Psoas muscle (tissue), 8 donors: ENCODE data around the gene RASA3. TPM values are rescaled to one million over a fixed set of nuclear protein-coding genes. Genes with fewer than 3 reads are reported as not detected.

Experiments used
- ATAC-seq, 4 donors: fragments of 200-7000 bp; cut with Tn5 transposase; one replicate each; pipeline ENCODE4 v1.9.1; 2020; ENCODE audit warnings: moderate library complexity in 3 of 4, mild to moderate bottlenecking in 2 of 4
- DNase-seq, 2 donors: peaks; one replicate each; pipeline ENCODE4 v3.0.0-alpha.2; 2020
- H3K27ac ChIP-seq: fragments of 200-600 bp; one replicate; pipeline ENCODE4 v1.8.0; 2022
- H3K27me3 ChIP-seq, 3 donors: fragments of 200-600 bp in 1 of 3; one replicate each; pipeline versions ENCODE4 v1.6.1 to v1.8.0; 2013 to 2022; ENCODE audit warnings: low read length in 2 of 3, mild to moderate bottlenecking in 2 of 3, moderate library complexity in 1 of 3; ENCODE audit not compliant: insufficient read depth in 3 of 3
- H3K36me3 ChIP-seq, 2 donors: fragments of 200-600 bp in 1 of 2; one replicate each; pipeline versions ENCODE4 v1.6.1 to v1.8.0; 2013 to 2022; ENCODE audit warnings: low read depth in 1 of 2, mild to moderate bottlenecking in 1 of 2, moderate library complexity in 1 of 2; ENCODE audit not compliant: insufficient read depth in 1 of 2
- H3K4me1 ChIP-seq: fragments of 200-600 bp; one replicate; pipeline ENCODE4 v1.8.0; 2022
- H3K4me3 ChIP-seq: fragments of 200-600 bp; one replicate; pipeline ENCODE4 v1.8.0; 2022; ENCODE audit warnings: mild to moderate bottlenecking
- H3K9me3 ChIP-seq: fragments of 200-600 bp; one replicate; pipeline ENCODE4 v1.8.0; 2022
- CTCF ChIP-seq: fragments of 200-600 bp; IDR thresholded peaks from one replicate; pipeline ENCODE4 v1.8.0; 2022; ENCODE audit warnings: antibody characterized with exemption
- WGBS, 3 donors: extraction: QIAGEN DNeasy Blood & Tissue Kit; methylation state at CpG; one replicate each; pipeline versions ENCODE4 v1.1.6 to v1.1.7; 2013; 5-methylcytosine and 5-hydroxymethylcytosine counted together
- intact Hi-C, 2 donors: fragments of 100-400 bp; cut with DNase I; formaldehyde crosslinking; loops; one replicate each; pipeline versions ENCODE4 v1.11.0 to v1.14.2; 2022
- polyA plus RNA-seq, 3 donors: library from polyadenylated mRNA; stranded (reverse); fragments of 200-250 nt; gene quantifications; one replicate each; pipeline ENCODE4 v1.2.3, GENCODE V29; 2013
- total RNA-seq, 4 donors: library from RNA; stranded (reverse); fragmentation: NEBNext Ultra II Directional in 2 of 4; extraction: Animal tissue kit (Norgen Biotek cat#: 25700) in 2 of 4; gene quantifications; one replicate each; pipeline versions ENCODE4 v1.2.1 to v1.2.4, GENCODE V29; 2021 to 2023
- donor health status: healthy with polysubstance abuse.
- donor health status: DM: no; HTN: no; CAD: no; lungs with moderate emphysema.
- donor health status: Bipolar disorder and iron deficiency.
- donor health status: healthy.
- donor health status: DM: yes; HTN: yes; CAD: no.
- donor health status: DM: no; HTN: no; CAD: no.
- donor health status: DM: no; HTN: no; CAD: no.
- donor health status: DM: yes; HTN: yes; CAD: no.

The RASA3 gene
- total and polyA plus RNA-seq, 7 donors = 4.8 to 24.4 (median 13.1) TPM

GRCh38 chr13:114140906-114141250, 8.5 kb upstream of the RASA3 start:
- WGBS, 3 donors = 65 to 69% (median 67%) methylated on average over 10 of the region's 10 CpGs
- Histone ChIP-seq H3K36me3 (no peaks in the 10 kb centered on the region), H3K4me1 (peaks cover 9% of the 10 kb centered on the region), H3K9me3 (no peaks in the 10 kb centered on the region), H3K4me3 (no peak overlapping the region), H3K27ac (no peak overlapping the region), H3K27me3 (no peaks in the 10 kb centered on the region)
- intact Hi-C loops = no loop called here
- DNase-seq (no peak), ATAC-seq (no peak)
- no peak for TF ChIP-seq CTCF

GRCh38 chr13:114140131-114140905, 7.9 kb upstream of the RASA3 start:
- Histone ChIP-seq H3K9me3 (no peaks in the 10 kb centered on the region), H3K4me1 (peaks cover 9% of the 10 kb centered on the region), H3K27me3 (no peaks in the 10 kb centered on the region), H3K4me3 (no peak overlapping the region), H3K27ac (no peak overlapping the region), H3K36me3 (no peaks in the 10 kb centered on the region)
- no peak for TF ChIP-seq CTCF
- 77 to 83% (median 80%) methylated on average over 25 of the region's 25 CpGs for WGBS, 3 donors
- intact Hi-C loops = no loop called here
- DNase-seq (no peak), ATAC-seq (no peak)

GRCh38 chr13:114136576-114136975, 4.2 kb upstream of the RASA3 start:
- intact Hi-C loops = no loop called here
- Histone ChIP-seq H3K27ac (no peak overlapping the region), H3K4me3 (no peak overlapping the region), H3K27me3 (no peaks in the 10 kb centered on the region), H3K36me3 (no peaks in the 10 kb centered on the region), H3K4me1 (no peaks in the 10 kb centered on the region), H3K9me3 (no peaks in the 10 kb centered on the region)
- DNase-seq (peak in 1 of 2 donors; percentile 27), ATAC-seq (no peak)
- WGBS, 3 donors = 59 to 67% (median 60%) methylated on average over 7 of the region's 7 CpGs
- no peak for TF ChIP-seq CTCF

- no peak for TF ChIP-seq CTCF
- intact Hi-C loops = no loop called here
- 94 to 97% (median 96%) methylated on average over 15 of the region's 15 CpGs for WGBS, 3 donors
- DNase-seq (peak in 1 of 2 donors; percentile 29), ATAC-seq (no peak)
- Histone ChIP-seq H3K27me3 (no peaks in the 10 kb centered on the region), H3K4me1 (no peaks in the 10 kb centered on the region), H3K9me3 (no peaks in the 10 kb centered on the region), H3K36me3 (no peaks in the 10 kb centered on the region), H3K4me3 (no peak overlapping the region), H3K27ac (no peak overlapping the region)
These were observed 3.3 kb upstream of the RASA3 start for GRCh38 chr13:114135731-114136171.
